SJCRH30 (cell line): ENCODE results near the gene INCA1. TPM values are rescaled to one million over a fixed set of nuclear protein-coding genes. Genes with fewer than 3 reads are reported as not detected.
A peak's percentile ranks its signal among the peaks of the same experiment; 100 is the strongest.

Experiments used
- DNase-seq, 2 experiments: peaks; one replicate each; pipeline ENCODE4 v3.0.0-alpha.2; 2015 to 2020
- H3K27ac ChIP-seq: fragments of 250-450 bp; sonication (Bioruptor Pico); 2 replicates; pipeline ENCODE4 v1.5.1; 2020; ENCODE audit warnings: mild to moderate bottlenecking, moderate library complexity
- H3K27me3 ChIP-seq: fragments of 250-450 bp; sonication (Bioruptor Pico); 2 replicates; pipeline ENCODE4 v1.5.1; 2020; ENCODE audit warnings: mild to moderate bottlenecking, moderate library complexity
- H3K36me3 ChIP-seq: fragments of 250-450 bp; sonication (Bioruptor Pico); 2 replicates; pipeline ENCODE4 v1.5.1; 2020; ENCODE audit warnings: mild to moderate bottlenecking, moderate library complexity
- H3K4me1 ChIP-seq: fragments of 250-450 bp; sonication (Bioruptor Pico); 2 replicates; pipeline ENCODE4 v1.5.1; 2020; ENCODE audit warnings: mild to moderate bottlenecking, moderate library complexity
- H3K4me3 ChIP-seq: fragments of 250-450 bp; sonication (Bioruptor Pico); 2 replicates; pipeline ENCODE4 v1.5.1; 2020; ENCODE audit warnings: mild to moderate bottlenecking, moderate library complexity
- H3K9me3 ChIP-seq: fragments of 250-450 bp; sonication (Bioruptor Pico); replicated peaks from 2 replicates; pipeline ENCODE4 v1.5.1; 2020; ENCODE audit warnings: mild to moderate bottlenecking, moderate library complexity
- total RNA-seq: library from RNA; depleted of rRNA; stranded (reverse); fragments of >200 nt; shearing (Covaris generic); gene quantifications from 2 replicates; pipeline ENCODE4 v1.2.3, GENCODE V29; 2014

INCA1 gene
- total RNA-seq, 1 experiment from 2014 or later = not detected

DNA sequence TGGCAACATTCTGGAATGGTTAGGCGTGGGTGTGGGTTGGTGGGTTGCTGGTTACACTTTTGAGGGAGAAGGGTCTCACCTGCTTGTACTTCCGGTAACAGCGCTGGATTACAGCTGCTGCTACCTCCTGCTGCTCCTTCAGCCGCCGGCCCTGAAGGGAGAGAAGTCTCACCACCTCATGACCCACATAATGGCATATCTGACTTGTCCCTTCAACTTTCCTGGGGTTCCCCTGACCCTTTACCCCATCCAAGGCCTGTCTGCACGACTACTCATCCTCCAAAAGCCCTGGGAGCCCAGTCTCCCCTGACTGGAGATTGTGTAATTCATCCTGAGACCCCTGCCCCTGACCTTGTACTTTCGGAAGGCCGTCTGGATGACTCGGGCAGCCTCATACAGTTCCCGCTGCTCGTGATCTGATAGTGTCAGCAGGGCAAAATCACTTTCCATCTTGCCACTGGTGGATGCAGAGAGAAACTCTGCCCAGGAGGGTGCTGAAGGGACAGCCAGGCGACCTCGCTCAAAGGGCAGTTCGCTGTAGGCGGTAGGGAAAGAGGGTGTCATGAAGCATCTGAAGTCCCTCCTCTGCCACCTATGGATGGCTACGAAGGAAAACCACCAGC lies 27.7 kb downstream of the INCA1 start:
- no peaks in the 10 kb centered on the region for H3K36me3 ChIP-seq
- no peaks in the 10 kb centered on the region for H3K27me3 ChIP-seq
- H3K4me3 ChIP-seq = no peak overlapping the region; the same call in 1 of the 2 replicates
- no peak for DNase-seq
- no peaks in the 10 kb centered on the region for H3K4me1 ChIP-seq
- no peaks in the 10 kb centered on the region for H3K9me3 ChIP-seq
- no peak overlapping the region for H3K27ac ChIP-seq

DNA sequence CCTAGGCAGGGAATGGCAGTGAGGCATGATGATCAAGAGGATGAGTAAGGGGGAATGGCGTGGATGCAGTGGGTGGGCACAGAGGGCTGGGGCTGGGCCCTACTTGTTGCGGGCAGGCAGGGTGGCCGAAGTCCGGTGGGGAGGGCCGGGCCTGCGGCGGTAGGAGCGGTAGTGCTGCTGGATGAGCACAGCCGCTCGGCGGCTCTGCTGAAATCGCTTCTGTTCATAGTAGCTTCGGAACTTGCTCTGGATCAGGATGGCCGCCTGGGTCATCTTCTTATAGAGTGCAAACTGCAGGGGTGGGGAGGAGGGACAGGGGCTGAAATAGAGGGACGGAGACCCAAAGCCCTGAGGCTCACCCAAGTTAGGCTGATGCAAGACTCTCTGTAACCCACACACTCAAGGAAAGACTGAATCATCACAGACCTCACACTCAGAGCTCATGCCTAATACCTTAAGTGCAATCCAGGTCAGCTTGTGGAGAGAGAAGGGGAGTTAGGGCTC lies 28.2 kb downstream of the INCA1 start:
- H3K36me3 ChIP-seq = no peaks in the 10 kb centered on the region
- no peaks in the 10 kb centered on the region for H3K9me3 ChIP-seq
- H3K4me1 ChIP-seq = no peaks in the 10 kb centered on the region
- no peak for DNase-seq
- no peaks in the 10 kb centered on the region for H3K27me3 ChIP-seq
- peak overlapping the region; percentile 75 for H3K4me3 ChIP-seq
- 0 out of 2 replicates have a peak overlapping the region, but pooled peaks have one; percentile 7 for H3K27ac ChIP-seq

- Histone ChIP-seq H3K27ac (peak overlapping the region; percentile 83), H3K4me1 (no peaks in the 10 kb centered on the region), H3K27me3 (no peaks in the 10 kb centered on the region), H3K36me3 (no peaks in the 10 kb centered on the region), H3K9me3 (no peaks in the 10 kb centered on the region), H3K4me3 (peak overlapping the region; percentile 75)
- no peak for DNase-seq
Observed at GRCh38 chr17:4968486-4969046, 28.8 kb downstream of the INCA1 start.

DNA sequence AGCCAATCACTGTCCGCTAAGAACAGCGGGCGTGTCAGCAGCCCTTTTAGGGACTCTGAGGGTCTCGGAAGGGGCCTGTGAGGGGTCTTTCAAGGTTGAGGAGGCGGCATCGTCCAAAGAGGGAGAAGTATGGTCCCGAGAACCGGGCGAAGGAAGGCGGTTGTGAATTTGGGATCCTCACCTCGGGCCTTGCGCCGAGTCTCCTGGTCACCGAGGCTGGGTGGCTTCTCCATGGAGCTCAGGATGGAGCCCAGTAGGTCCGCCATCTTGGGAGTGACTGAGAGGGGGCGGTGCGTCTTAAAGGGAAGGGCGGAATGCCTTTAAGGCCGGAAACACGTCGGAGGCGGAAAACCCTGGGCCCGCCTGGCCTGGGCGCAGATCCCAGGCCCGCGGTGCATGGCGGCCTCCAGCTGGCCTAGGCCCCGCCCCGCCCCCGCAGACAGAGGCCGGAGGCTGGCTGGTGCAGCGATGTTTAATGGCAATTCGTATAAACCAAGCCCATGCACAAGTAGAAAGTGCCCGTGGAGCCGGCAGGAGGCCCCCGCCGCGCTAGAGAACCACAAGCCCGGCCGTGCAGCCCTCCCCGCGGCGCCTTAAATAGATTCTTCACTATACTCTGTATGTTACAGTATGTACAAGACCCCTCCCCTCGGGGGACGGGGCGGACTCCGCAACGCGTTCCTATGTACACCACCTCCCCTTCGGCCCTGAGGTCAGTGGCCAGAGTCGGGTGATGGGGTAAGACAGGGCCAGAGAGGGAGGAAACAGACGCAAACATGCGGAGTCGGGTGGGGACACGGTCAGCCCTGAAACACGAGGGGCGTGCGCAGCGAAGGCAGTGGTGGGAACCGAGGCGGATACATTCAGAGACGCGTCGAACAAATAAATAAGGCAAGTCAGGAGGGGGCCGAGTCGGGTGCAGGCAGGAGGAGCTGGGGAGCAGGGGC lies 29.5 kb downstream of the INCA1 start, which contains the start of gene SPAG7:
SPAG7 (minus strand) TSS at position 279 of the 947 bp plus-strand sequence; CDS start at position 266, 13 bp downstream.
- H3K27ac ChIP-seq = peak within 1 kb of the TSS; percentile 83
- peak within 1 kb of the TSS; percentile 75 for H3K4me3 ChIP-seq
- no peaks in the 10 kb centered on the region for H3K9me3 ChIP-seq
- peak; percentile 87 to 93 for DNase-seq
- no peaks in the 10 kb centered on the region for H3K27me3 ChIP-seq
- no peaks in the 10 kb centered on the region for H3K4me1 ChIP-seq
- no peaks in the 10 kb centered on the region for H3K36me3 ChIP-seq

GRCh38 chr17:4966844-4967538 lies 30.3 kb downstream of the INCA1 start:
- DNase-seq = peak; percentile 97
- peak overlapping the region; percentile 83 for H3K27ac ChIP-seq
- H3K4me3 ChIP-seq = peak overlapping the region; percentile 75
- H3K9me3 ChIP-seq = no peaks in the 10 kb centered on the region
- H3K4me1 ChIP-seq = no peaks in the 10 kb centered on the region
- H3K36me3 ChIP-seq = no peaks in the 10 kb centered on the region
- H3K27me3 ChIP-seq = no peaks in the 10 kb centered on the region

- Histone ChIP-seq H3K27me3 (no peaks in the 10 kb centered on the region), H3K4me3 (no peak overlapping the region), H3K27ac (no peak overlapping the region), H3K4me1 (0 out of 2 replicates have a peak, but pooled peaks cover under 1% of the 10 kb centered on the region), H3K36me3 (no peaks in the 10 kb centered on the region), H3K9me3 (no peaks in the 10 kb centered on the region)
- DNase-seq = no peak
Observed at GRCh38 chr17:4965311-4965986, 31.9 kb downstream of the INCA1 start.

- Histone ChIP-seq H3K27ac (no peak overlapping the region), H3K4me1 (peaks cover 17% of the 10 kb centered on the region), H3K4me3 (no peak overlapping the region), H3K27me3 (no peaks in the 10 kb centered on the region), H3K9me3 (no peaks in the 10 kb centered on the region), H3K36me3 (no peaks in the 10 kb centered on the region)
- no peak for DNase-seq
Observed at GRCh38 chr17:4960279-4960922, 36.9 kb downstream of the INCA1 start.

DNA sequence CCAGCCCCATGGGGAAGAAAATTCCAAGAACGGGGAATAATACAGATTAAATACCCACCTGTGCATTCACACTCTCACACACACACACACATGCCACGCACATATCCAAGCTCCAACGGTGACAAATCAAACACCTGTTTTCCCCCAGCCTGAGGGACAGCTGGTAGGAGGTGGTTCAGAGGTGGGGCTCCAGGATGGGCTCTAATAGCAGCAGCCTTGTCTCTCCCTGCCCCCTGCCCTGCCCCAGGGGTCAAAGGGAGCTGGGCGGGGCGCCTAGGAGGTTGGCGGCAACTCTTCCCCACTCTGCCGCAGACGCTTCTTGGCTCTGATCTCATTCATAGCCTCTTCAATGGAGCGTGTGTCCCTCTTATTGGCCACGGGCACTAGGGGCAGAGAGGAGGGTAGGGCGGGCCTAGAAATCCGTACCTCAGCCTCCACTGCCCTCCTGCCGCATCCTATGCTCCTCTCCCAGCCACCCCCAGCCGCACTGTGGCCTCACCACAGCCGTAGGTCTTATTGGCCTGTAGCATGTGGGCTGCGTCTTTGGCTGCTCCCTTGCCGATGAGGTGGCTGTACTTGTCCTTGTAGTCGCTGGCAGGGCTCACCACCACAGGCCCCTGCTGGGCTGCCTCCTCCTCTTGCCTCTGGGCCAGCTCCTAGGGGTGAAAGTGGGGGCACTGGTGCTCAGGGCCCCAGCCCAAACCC lies 37.9 kb downstream of the INCA1 start:
- peak overlapping the region; percentile 62 for H3K27ac ChIP-seq
- peaks cover 17% of the 10 kb centered on the region for H3K4me1 ChIP-seq
- peak; percentile 53 to 67 for DNase-seq
- H3K36me3 ChIP-seq = peaks cover under 1% of the 10 kb centered on the region; the same call in 1 of the 2 replicates
- H3K27me3 ChIP-seq = no peaks in the 10 kb centered on the region
- no peak overlapping the region for H3K4me3 ChIP-seq
- no peaks in the 10 kb centered on the region for H3K9me3 ChIP-seq

DNA sequence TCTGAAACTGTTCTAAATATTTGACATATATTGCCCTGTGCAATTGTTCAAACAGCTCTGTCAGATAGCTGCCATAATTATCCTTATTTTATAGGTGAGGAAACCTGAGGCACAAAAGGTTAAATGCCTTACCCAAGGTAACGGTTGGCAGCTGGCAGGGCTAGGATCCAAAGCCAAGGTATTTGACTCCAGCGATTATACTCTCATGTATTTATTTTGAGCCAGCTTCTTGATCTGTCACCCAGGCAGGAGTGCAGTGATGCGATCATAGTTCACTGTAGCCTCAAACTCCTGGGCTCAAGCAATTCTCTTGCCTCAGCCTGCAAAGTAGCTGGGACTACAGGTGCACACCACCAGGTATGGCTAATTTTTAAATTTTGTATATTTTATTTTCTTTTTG lies 39.2 kb downstream of the INCA1 start:
- no peak overlapping the region for H3K27ac ChIP-seq
- H3K4me3 ChIP-seq = no peak overlapping the region
- peaks cover 29% of the 10 kb centered on the region for H3K4me1 ChIP-seq
- peaks cover 7% of the 10 kb centered on the region for H3K36me3 ChIP-seq
- no peak for DNase-seq
- no peaks in the 10 kb centered on the region for H3K27me3 ChIP-seq
- no peaks in the 10 kb centered on the region for H3K9me3 ChIP-seq

DNA sequence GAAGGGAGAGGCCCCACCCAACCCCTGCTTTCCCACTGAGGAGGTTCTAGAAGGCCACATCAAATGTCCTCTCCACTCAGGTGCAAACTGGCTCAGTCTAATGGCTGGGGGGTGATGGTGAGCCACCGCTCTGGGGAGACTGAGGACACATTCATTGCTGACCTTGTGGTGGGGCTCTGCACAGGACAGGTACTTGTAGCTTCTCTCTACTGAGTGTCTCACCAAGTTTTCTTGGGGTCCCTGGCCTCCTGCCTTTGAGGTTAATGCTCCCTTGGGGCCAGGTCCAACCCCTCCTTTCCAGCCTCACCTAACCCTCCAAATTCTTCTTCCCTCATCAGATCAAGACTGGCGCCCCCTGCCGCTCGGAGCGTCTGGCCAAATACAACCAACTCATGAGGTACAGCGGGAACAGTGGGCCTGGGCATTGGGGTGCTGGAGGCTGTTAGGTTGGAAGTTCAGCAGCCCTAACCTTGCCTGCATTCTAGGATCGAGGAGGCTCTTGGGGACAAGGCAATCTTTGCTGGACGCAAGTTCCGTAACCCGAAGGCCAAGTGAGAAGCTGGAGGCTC lies 40.7 kb downstream of the INCA1 start:
- Histone ChIP-seq H3K4me3 (no peak overlapping the region), H3K27me3 (no peaks in the 10 kb centered on the region), H3K27ac (no peak overlapping the region), H3K4me1 (peaks cover 34% of the 10 kb centered on the region), H3K36me3 (peaks cover 7% of the 10 kb centered on the region), H3K9me3 (no peaks in the 10 kb centered on the region)
- no peak for DNase-seq

GRCh38 chr17:4955091-4955490 lies 42.2 kb downstream of the INCA1 start:
- peaks cover 7% of the 10 kb centered on the region for H3K36me3 ChIP-seq
- no peak overlapping the region for H3K4me3 ChIP-seq
- no peaks in the 10 kb centered on the region for H3K9me3 ChIP-seq
- DNase-seq = no peak
- H3K4me1 ChIP-seq = peaks cover 31% of the 10 kb centered on the region
- H3K27me3 ChIP-seq = no peaks in the 10 kb centered on the region
- no peak overlapping the region for H3K27ac ChIP-seq

DNA sequence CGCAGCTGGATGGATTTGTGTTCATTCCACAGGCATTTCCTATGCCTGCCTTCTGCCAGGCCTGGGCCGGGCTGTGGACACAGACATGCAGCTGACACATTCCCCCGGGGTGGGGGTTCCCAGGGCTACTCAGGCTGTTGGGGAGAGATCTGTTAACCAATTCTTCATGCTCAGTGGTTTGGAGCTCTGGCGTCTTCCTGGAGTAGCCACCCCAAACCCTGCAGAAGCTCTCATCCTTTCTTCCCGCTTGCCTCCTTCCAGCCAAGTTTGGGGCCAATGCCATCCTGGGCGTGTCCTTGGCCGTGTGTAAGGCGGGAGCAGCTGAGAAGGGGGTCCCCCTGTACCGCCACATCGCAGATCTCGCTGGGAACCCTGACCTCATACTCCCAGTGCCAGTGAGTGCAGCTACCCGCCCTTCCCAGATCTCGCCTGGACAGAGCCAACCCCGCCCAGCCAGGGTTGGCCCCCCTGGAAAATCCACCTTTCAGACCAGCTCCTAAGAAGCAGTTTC lies 43.8 kb downstream of the INCA1 start:
- H3K36me3 ChIP-seq = peaks cover 7% of the 10 kb centered on the region
- no peaks in the 10 kb centered on the region for H3K9me3 ChIP-seq
- DNase-seq = peak; percentile 58 to 61
- H3K4me3 ChIP-seq = peak overlapping the region; percentile 96
- peaks cover 18% of the 10 kb centered on the region for H3K4me1 ChIP-seq
- H3K27ac ChIP-seq = peak overlapping the region; percentile 74
- no peaks in the 10 kb centered on the region for H3K27me3 ChIP-seq
